OCI-LY7 (cell line): Measurements from ENCODE around the gene PLA1A.

Experiments used
- CTCF ChIP-seq: fragments of 200-600 bp; sonication (generic); conservative IDR thresholded peaks from 2 replicates; pipeline ENCODE4 v1.5.1; 2014; ENCODE audit warnings: mild to moderate bottlenecking, antibody characterized with exemption, low read length, moderate library complexity, mixed read lengths
- EZH2phosphoT487 ChIP-seq: fragments of 200-600 bp; sonication (generic); IDR thresholded peaks from 2 replicates; pipeline ENCODE4 v1.6.1; 2018; ENCODE audit warnings: low read depth, borderline replicate concordance, mild to moderate bottlenecking, mixed run types, antibody characterized with exemption, low read length, moderate library complexity, mixed read lengths

GRCh38 chr3:119586733-119587172 lies 10.9 kb upstream of the PLA1A start:
- no peak for TF ChIP-seq CTCF
- TF ChIP-seq EZH2phosphoT487, result no peak
